ENCODE data around the gene XAGE2.

Gene XAGE2

DNA sequence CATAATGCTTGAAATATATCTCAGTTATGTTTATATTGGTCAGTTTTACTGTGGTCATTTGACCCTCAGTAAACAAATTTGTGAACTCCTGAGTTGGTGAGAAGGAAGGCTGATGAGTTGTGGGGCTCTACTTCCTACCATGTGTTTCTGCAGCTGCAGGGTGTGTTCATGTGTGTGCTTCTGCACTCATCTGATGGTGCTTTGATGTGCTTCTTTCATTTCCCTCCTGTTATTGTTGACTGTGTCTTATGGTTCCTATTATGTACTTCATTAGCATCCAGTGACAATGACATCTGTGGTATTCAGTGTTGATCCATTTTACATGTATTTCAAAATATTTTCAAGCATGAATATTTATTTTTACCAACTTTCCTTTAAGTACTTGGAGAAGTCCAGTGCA is 46.5 kb downstream of the XAGE2 start:
- no peaks in the 10 kb centered on the region for H3K9me3 ChIP-seq (ENCODE audit: low read depth, low read length)
- H3K9ac ChIP-seq (ENCODE audit: insufficient read length), result no peak overlapping the region
- TF ChIP-seq FOXP2 (optimal IDR thresholded peaks at IDR 0.05; ENCODE audit: control extremely low read depth, extremely low read length, insufficient read depth), result no peak
- TF ChIP-seq EZH2 (IDR thresholded peaks at IDR 0.05), result no peak
- TF ChIP-seq POLR2AphosphoS5 (IDR thresholded peaks at IDR 0.05; ENCODE audit: borderline replicate concordance, low read depth, low read length), result no peak
- no peaks in the 10 kb centered on the region for H3K36me3 ChIP-seq (ENCODE audit: insufficient read depth, low read length)
- DNase-seq (ENCODE audit: low read depth, low spot score), result no peak
- no peak overlapping the region for H3K4me3 ChIP-seq
- no peak overlapping the region for H3K27ac ChIP-seq

DNA sequence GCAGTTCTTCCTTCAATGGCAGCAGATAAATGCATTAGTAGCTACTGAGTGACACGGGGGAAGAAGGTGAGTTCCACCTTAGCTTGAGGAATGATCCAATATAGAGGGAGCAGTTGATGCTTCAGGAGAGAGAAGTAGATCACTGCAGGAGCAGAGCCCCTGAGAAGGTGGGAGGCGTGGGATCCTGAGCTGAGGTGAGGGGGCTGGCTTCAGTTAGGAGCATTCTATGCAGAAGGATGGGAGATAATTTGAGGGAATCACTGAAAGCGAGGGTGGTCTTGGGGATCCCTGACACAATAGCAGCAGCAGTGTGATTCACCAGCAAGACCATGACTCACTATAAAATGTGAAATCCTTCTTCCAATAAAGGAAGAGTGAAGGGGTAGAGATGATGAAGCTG is 48.0 kb downstream of the XAGE2 start:
- H3K9me3 ChIP-seq (ENCODE audit: low read depth, low read length), result no peaks in the 10 kb centered on the region
- H3K36me3 ChIP-seq (ENCODE audit: insufficient read depth, low read length), result no peaks in the 10 kb centered on the region
- DNase-seq (ENCODE audit: low read depth, low spot score), result no peak
- H3K27ac ChIP-seq, result no peak overlapping the region
- TF ChIP-seq POLR2AphosphoS5 (IDR thresholded peaks at IDR 0.05; ENCODE audit: borderline replicate concordance, low read depth, low read length) (no peak), FOXP2 (optimal IDR thresholded peaks at IDR 0.05; ENCODE audit: control extremely low read depth, extremely low read length, insufficient read depth) (no peak), EZH2 (IDR thresholded peaks at IDR 0.05) (no peak)
- H3K4me3 ChIP-seq, result no peak overlapping the region
- no peak overlapping the region for H3K9ac ChIP-seq (ENCODE audit: insufficient read length)

GRCh38 chrX:52420824-52421443 is 52.1 kb downstream of the XAGE2 start:
- DNase-seq (ENCODE audit: low read depth, low spot score), result no peak
- H3K9ac ChIP-seq (ENCODE audit: insufficient read length), result no peak overlapping the region

DNA sequence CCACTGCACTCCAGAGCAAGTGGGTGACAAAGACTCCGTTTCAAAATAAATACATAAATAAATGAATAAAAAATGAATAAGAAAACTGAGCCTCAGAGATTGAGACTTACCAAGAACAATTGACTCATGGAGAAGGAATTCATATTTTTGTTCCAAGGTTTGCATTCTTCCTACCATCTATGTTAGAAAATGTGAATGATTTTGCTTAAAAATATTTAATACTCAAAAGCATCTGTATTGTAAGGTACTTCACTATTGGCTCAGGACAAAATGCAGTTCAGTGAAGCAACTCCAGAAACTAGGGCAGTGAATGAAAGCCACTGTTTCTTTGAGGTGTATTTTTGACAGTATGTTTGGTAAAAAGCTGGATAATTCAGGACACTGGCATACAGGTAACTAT is 54.1 kb downstream of the XAGE2 start:
- Histone ChIP-seq H3K36me3 (ENCODE audit: insufficient read depth, low read length) (no peaks in the 10 kb centered on the region), H3K9me3 (ENCODE audit: low read depth, low read length) (no peaks in the 10 kb centered on the region), H3K4me3 (no peak overlapping the region), H3K27ac (no peak overlapping the region), H3K9ac (ENCODE audit: insufficient read length) (no peak overlapping the region)
- TF ChIP-seq EZH2 (IDR thresholded peaks at IDR 0.05), result no peak
- no peak for TF ChIP-seq POLR2AphosphoS5 (IDR thresholded peaks at IDR 0.05; ENCODE audit: borderline replicate concordance, low read depth, low read length)
- TF ChIP-seq FOXP2 (optimal IDR thresholded peaks at IDR 0.05; ENCODE audit: control extremely low read depth, extremely low read length, insufficient read depth), result no peak
- DNase-seq (ENCODE audit: low read depth, low spot score), result no peak

More at GRCh38 chrX:52420824-52421443, 52.1 kb downstream of the XAGE2 start:
- no peaks in the 10 kb centered on the region for H3K9me3 ChIP-seq (ENCODE audit: low read depth, low read length)
- no peaks in the 10 kb centered on the region for H3K36me3 ChIP-seq (ENCODE audit: insufficient read depth, low read length)
- no peak for TF ChIP-seq POLR2AphosphoS5 (IDR thresholded peaks at IDR 0.05; ENCODE audit: borderline replicate concordance, low read depth, low read length)
- TF ChIP-seq FOXP2 (optimal IDR thresholded peaks at IDR 0.05; ENCODE audit: control extremely low read depth, extremely low read length, insufficient read depth), result no peak
- no peak for TF ChIP-seq EZH2 (IDR thresholded peaks at IDR 0.05)
- no peak overlapping the region for H3K4me3 ChIP-seq
- no peak overlapping the region for H3K27ac ChIP-seq

DNA sequence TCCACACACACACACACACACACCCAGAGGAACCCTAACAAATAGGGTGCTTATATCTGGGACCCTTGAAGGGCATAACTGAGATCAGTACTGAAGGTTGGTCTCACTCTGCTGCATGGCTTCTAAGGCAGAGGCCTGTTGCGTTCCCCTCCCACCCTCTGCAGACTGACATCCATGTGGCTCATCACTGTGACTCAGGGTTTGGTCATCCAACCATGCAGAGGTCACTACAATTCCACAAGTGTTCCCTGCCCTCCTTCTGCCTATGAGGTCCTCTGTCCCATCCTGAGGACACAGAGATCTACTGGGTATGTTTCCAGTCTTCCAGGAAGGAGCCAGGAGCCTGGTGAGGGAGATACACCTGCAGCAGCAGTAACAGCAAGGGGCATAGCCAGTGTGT is 55.8 kb downstream of the XAGE2 start:
- Histone ChIP-seq H3K4me3 (no peak overlapping the region), H3K9me3 (ENCODE audit: low read depth, low read length) (no peaks in the 10 kb centered on the region), H3K9ac (ENCODE audit: insufficient read length) (no peak overlapping the region), H3K36me3 (ENCODE audit: insufficient read depth, low read length) (no peaks in the 10 kb centered on the region), H3K27ac (no peak overlapping the region)
- no peak for DNase-seq (ENCODE audit: low read depth, low spot score)
- TF ChIP-seq POLR2AphosphoS5 (IDR thresholded peaks at IDR 0.05; ENCODE audit: borderline replicate concordance, low read depth, low read length) (no peak), EZH2 (IDR thresholded peaks at IDR 0.05) (no peak), FOXP2 (optimal IDR thresholded peaks at IDR 0.05; ENCODE audit: control extremely low read depth, extremely low read length, insufficient read depth) (no peak)

Data from SK-N-MC (cell line).